Fibroblast of lung (primary cell): ENCODE measurements around the gene GATAD1.
"Not testable (repeated sequence)": the region's sequence is repeated elsewhere in the genome, so short reads cannot be mapped to it uniquely, and the experiment has no call there.

ENCODE experiments used
- CTCF ChIP-seq, 2 donors: IDR thresholded peaks in 1 of 2; conservative IDR thresholded peaks in 1 of 2; 1 replicate in 1 of 2; 2 replicates in 1 of 2; pipeline ENCODE4 v1.5.1; 2011 to 2012; ENCODE audit warnings: low read length in 2 of 2, control low read depth in 1 of 2, inconsistent platforms in 1 of 2, low read depth in 1 of 2, mild to moderate bottlenecking in 1 of 2
- EZH2 ChIP-seq: IDR thresholded peaks from 2 replicates; pipeline ENCODE4 v1.5.1; 2012; ENCODE audit warnings: low read length, control low read depth, mild to moderate bottlenecking; ENCODE audit errors: missing control alignments

GRCh38 chr7:92475261-92475770, 28.0 kb downstream of the GATAD1 start:
- not testable (repeated sequence) for TF ChIP-seq CTCF (conservative IDR thresholded peaks at IDR 0.05 in 1 of 2, IDR thresholded peaks at IDR 0.05 in 1 of 2; ENCODE audit: low read depth in 1 of 2, low read length in 2 of 2); EZH2
